Measurements from ENCODE around the gene GALNTL6.
"Not testable (repeated sequence)": the region's sequence is repeated elsewhere in the genome, so short reads cannot be mapped to it uniquely, and the experiment has no call there.

The GALNTL6 gene

GRCh38 chr4:172762895-172763294 is 949.7 kb downstream of the GALNTL6 start:
- intact Hi-C loops (cut with micrococcal nuclease) = no loop called here
- no peaks in the 10 kb centered on the region for H3K27me3 Mint-ChIP-seq
- H3K4me3 Mint-ChIP-seq = no peak overlapping the region
- H3K9me3 Mint-ChIP-seq = peaks cover 21% of the 10 kb centered on the region
- peaks cover 13% of the 10 kb centered on the region for H3K4me1 Mint-ChIP-seq (ENCODE audit: low read depth)
- H3K36me3 Mint-ChIP-seq (ENCODE audit: low read depth) = no peaks in the 10 kb centered on the region
- no peak overlapping the region for H3K27ac Mint-ChIP-seq

DNA sequence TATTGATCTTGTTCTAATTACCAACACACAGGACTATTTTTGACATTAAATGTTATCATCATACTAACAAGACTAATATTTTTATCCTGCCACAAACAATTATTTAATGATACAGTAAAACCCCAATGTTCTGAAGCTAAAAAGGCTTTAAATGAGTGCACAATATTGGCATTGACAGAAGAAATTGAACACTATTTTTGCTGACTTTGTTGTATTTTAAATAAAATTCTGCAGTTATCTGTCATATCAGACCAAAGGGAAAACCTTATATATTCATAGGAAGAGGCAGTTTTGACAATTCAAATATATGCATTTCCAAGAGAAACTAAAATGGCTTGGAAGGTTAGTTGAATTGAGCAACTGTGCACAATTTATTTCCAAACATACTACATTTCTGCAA is 957.6 kb downstream of the GALNTL6 start:
- intact Hi-C loops (cut with micrococcal nuclease) = no loop called here
- Mint-ChIP-seq H3K4me3 (no peak overlapping the region), H3K27ac (no peak overlapping the region), H3K27me3 (no peaks in the 10 kb centered on the region), H3K4me1 (ENCODE audit: low read depth) (no peaks in the 10 kb centered on the region), H3K9me3 (peaks cover 7% of the 10 kb centered on the region), H3K36me3 (ENCODE audit: low read depth) (no peaks in the 10 kb centered on the region)

GRCh38 chr4:172772781-172773180 is 959.6 kb downstream of the GALNTL6 start:
- H3K4me1 Mint-ChIP-seq (ENCODE audit: low read depth) = no peaks in the 10 kb centered on the region
- H3K36me3 Mint-ChIP-seq (ENCODE audit: low read depth) = no peaks in the 10 kb centered on the region
- peaks cover 7% of the 10 kb centered on the region for H3K9me3 Mint-ChIP-seq
- no peak overlapping the region for H3K4me3 Mint-ChIP-seq
- H3K27ac Mint-ChIP-seq = no peak overlapping the region
- H3K27me3 Mint-ChIP-seq = no peaks in the 10 kb centered on the region
- intact Hi-C loops (cut with micrococcal nuclease) = no loop called here

DNA sequence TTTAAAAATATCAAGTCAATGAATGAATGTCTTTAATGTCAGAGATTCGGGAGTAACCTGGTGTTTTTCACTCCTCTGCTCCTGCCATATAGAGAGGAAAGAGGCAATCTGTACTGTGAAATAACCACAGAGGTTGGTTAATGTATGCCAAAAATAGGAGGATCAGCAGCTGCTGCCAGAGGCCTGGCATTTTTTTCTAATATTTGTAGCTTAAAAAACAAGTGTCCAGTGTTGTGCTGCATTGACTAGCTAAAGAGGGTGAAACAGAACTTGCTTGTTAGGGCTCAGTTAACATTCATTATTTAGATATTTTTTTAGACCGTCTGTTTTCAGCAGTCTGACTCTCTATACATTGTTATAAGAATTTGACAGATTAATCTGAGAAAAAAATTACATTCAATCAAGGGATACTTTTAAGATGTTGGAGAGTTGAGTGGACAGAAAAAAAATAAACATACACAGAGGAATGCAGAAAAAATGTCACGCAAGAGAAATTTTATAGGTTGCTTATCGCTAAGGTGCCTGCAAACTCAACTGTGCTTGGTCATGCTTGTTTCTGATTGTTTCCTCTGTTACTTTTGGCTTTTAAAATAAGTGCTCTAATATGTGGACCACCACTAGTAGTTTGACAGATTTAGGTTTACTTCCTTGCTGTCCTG is 963.1 kb downstream of the GALNTL6 start:
- peaks cover 27% of the 10 kb centered on the region for H3K4me1 Mint-ChIP-seq (ENCODE audit: low read depth)
- peaks cover 6% of the 10 kb centered on the region for H3K9me3 Mint-ChIP-seq
- no peak overlapping the region for H3K4me3 Mint-ChIP-seq
- intact Hi-C loops (cut with micrococcal nuclease) = no loop called here
- no peak overlapping the region for H3K27ac Mint-ChIP-seq
- no peaks in the 10 kb centered on the region for H3K27me3 Mint-ChIP-seq
- H3K36me3 Mint-ChIP-seq (ENCODE audit: low read depth) = no peaks in the 10 kb centered on the region

DNA sequence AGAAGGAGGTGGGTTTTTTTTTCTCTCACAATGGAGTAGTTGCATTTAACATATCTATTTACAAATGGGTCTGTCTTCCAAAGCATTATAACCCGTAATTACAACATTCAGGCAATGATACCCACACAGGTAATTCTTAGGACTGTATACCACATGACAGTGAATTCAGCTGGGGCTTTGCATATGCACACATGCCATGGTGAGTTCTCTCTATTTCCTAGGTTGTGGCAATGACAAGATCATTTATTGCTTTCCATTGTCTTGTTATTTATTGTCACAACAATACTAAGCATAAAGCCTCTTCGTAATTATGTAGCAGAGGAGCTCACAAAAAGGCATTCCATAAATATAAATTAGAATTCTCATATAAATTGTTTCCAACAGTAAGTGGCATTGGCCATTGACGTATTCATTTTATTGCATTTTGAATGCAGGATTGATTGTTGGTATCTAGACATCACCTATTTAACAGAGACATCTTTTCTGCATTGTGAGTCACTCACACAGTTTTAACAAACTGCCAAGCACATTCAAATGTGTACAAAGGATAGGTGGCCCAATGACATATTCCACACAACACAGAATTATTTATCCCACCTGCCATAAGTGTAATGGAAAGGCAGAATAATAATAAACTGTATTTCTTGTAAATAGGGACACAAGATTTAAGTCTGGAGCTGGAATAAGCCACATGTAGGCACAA is 964.7 kb downstream of the GALNTL6 start:
- no peaks in the 10 kb centered on the region for H3K36me3 Mint-ChIP-seq (ENCODE audit: low read depth)
- no peak overlapping the region for H3K27ac Mint-ChIP-seq
- H3K27me3 Mint-ChIP-seq = no peaks in the 10 kb centered on the region
- no peaks in the 10 kb centered on the region for H3K9me3 Mint-ChIP-seq
- peaks cover 27% of the 10 kb centered on the region for H3K4me1 Mint-ChIP-seq (ENCODE audit: low read depth)
- no peak overlapping the region for H3K4me3 Mint-ChIP-seq
- intact Hi-C loops (cut with micrococcal nuclease) = no loop called here

DNA sequence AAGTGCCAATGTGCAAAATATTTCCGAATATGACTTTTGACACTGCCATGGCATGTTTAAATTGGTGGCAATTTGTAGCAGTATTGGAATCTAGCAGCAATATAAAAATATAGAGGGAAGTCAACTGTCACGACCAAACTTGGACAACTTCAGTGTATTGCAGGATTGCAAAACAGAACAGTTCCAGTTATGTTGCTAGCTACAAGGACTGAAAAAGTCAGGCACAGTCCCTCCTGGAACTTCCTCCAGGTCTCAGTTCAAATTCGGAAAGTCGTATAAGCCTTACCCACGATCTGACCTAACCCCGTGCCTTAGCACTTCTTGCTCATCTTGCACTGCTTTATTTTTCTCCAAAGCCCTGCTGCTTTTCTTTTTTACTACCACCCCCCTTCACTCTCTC is 965.4 kb downstream of the GALNTL6 start:
- intact Hi-C loops (cut with micrococcal nuclease) = no loop called here
- no peak overlapping the region for H3K27ac Mint-ChIP-seq
- H3K9me3 Mint-ChIP-seq = no peaks in the 10 kb centered on the region

GRCh38 chr4:172780566-172781081 is 967.4 kb downstream of the GALNTL6 start:
- H3K36me3 Mint-ChIP-seq (ENCODE audit: low read depth) = no peaks in the 10 kb centered on the region
- no peaks in the 10 kb centered on the region for H3K9me3 Mint-ChIP-seq
- H3K4me3 Mint-ChIP-seq = no peak overlapping the region
- no peaks in the 10 kb centered on the region for H3K27me3 Mint-ChIP-seq
- intact Hi-C loops (cut with micrococcal nuclease) = no loop called here
- H3K4me1 Mint-ChIP-seq (ENCODE audit: low read depth) = peaks cover 29% of the 10 kb centered on the region
- H3K27ac Mint-ChIP-seq = no peak overlapping the region

More for the DNA sequence above, 965.4 kb downstream of the GALNTL6 start:
- H3K4me3 Mint-ChIP-seq = no peak overlapping the region
- H3K4me1 Mint-ChIP-seq (ENCODE audit: low read depth) = peaks cover 27% of the 10 kb centered on the region
- no peaks in the 10 kb centered on the region for H3K27me3 Mint-ChIP-seq
- H3K36me3 Mint-ChIP-seq (ENCODE audit: low read depth) = no peaks in the 10 kb centered on the region

GRCh38 chr4:172785613-172786012 is 972.4 kb downstream of the GALNTL6 start:
- no peak overlapping the region for H3K4me3 Mint-ChIP-seq
- H3K27ac Mint-ChIP-seq = no peak overlapping the region
- no peaks in the 10 kb centered on the region for H3K9me3 Mint-ChIP-seq
- intact Hi-C loops (cut with micrococcal nuclease) = no loop called here
- H3K27me3 Mint-ChIP-seq = peaks cover 3% of the 10 kb centered on the region
- peaks cover 30% of the 10 kb centered on the region for H3K4me1 Mint-ChIP-seq (ENCODE audit: low read depth)
- H3K36me3 Mint-ChIP-seq (ENCODE audit: low read depth) = no peaks in the 10 kb centered on the region

- no peaks in the 10 kb centered on the region for H3K9me3 Mint-ChIP-seq
- intact Hi-C loops (cut with micrococcal nuclease) = no loop called here
- H3K27me3 Mint-ChIP-seq = peaks cover 3% of the 10 kb centered on the region
- H3K4me1 Mint-ChIP-seq (ENCODE audit: low read depth) = peaks cover 25% of the 10 kb centered on the region
- H3K27ac Mint-ChIP-seq = no peak overlapping the region
- H3K4me3 Mint-ChIP-seq = no peak overlapping the region
- no peaks in the 10 kb centered on the region for H3K36me3 Mint-ChIP-seq (ENCODE audit: low read depth)
Measured at GRCh38 chr4:172786039-172786792, 973.0 kb downstream of the GALNTL6 start.

- Mint-ChIP-seq H3K9me3 (no peaks in the 10 kb centered on the region), H3K4me3 (no peak overlapping the region), H3K36me3 (ENCODE audit: low read depth) (no peaks in the 10 kb centered on the region), H3K27me3 (peaks cover 3% of the 10 kb centered on the region), H3K27ac (no peak overlapping the region), H3K4me1 (ENCODE audit: low read depth) (peaks cover 25% of the 10 kb centered on the region)
- intact Hi-C loops (cut with micrococcal nuclease) = no loop called here
Measured at GRCh38 chr4:172787111-172787510, 973.9 kb downstream of the GALNTL6 start.

- intact Hi-C loops (cut with micrococcal nuclease) = no loop called here
- Mint-ChIP-seq H3K27me3 (peaks cover 7% of the 10 kb centered on the region), H3K27ac (no peak overlapping the region), H3K36me3 (ENCODE audit: low read depth) (no peaks in the 10 kb centered on the region), H3K9me3 (no peaks in the 10 kb centered on the region), H3K4me1 (ENCODE audit: low read depth) (peaks cover 13% of the 10 kb centered on the region), H3K4me3 (no peak overlapping the region)
Measured at GRCh38 chr4:172791841-172792240, 978.6 kb downstream of the GALNTL6 start.

GRCh38 chr4:172793565-172794306 is 980.5 kb downstream of the GALNTL6 start:
- H3K4me1 Mint-ChIP-seq (ENCODE audit: low read depth) = no peaks in the 10 kb centered on the region
- intact Hi-C loops (cut with micrococcal nuclease) = no loop called here
- H3K27ac Mint-ChIP-seq = no peak overlapping the region
- no peak overlapping the region for H3K4me3 Mint-ChIP-seq
- peaks cover 4% of the 10 kb centered on the region for H3K27me3 Mint-ChIP-seq
- H3K9me3 Mint-ChIP-seq = no peaks in the 10 kb centered on the region
- no peaks in the 10 kb centered on the region for H3K36me3 Mint-ChIP-seq (ENCODE audit: low read depth)

DNA sequence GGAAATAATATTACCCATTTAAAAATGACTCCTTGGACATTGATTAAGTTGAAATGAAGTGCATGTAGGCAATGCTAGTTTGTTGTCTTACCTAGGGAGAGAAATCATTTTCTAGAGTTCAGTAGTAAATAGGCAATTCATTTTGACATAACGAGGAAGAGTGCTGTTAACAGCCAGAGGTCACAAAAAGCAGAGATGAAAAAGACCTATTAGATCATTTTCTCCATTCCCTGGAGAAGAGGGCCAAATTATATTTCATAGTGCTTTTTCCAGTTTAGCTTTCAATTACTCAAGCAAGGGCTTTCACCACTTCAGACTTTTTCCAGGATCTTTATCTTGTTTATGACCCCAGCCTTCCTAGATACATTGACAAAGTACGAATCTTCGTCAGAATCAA is 981.1 kb downstream of the GALNTL6 start:
- H3K27me3 Mint-ChIP-seq = peaks cover 4% of the 10 kb centered on the region
- H3K36me3 Mint-ChIP-seq (ENCODE audit: low read depth) = no peaks in the 10 kb centered on the region
- no peaks in the 10 kb centered on the region for H3K9me3 Mint-ChIP-seq
- H3K27ac Mint-ChIP-seq = no peak overlapping the region
- intact Hi-C loops (cut with micrococcal nuclease) = no loop called here
- H3K4me3 Mint-ChIP-seq = no peak overlapping the region
- no peaks in the 10 kb centered on the region for H3K4me1 Mint-ChIP-seq (ENCODE audit: low read depth)

- H3K27me3 Mint-ChIP-seq; H3K4me3 Mint-ChIP-seq; H3K4me1 Mint-ChIP-seq (ENCODE audit: low read depth); H3K27ac Mint-ChIP-seq; intact Hi-C loops (cut with micrococcal nuclease); H3K36me3 Mint-ChIP-seq (ENCODE audit: low read depth); H3K9me3 Mint-ChIP-seq: not testable (repeated sequence)
Measured at GRCh38 chr4:172797281-172797680, 984.1 kb downstream of the GALNTL6 start.
